ENCODE data around the gene PRRX2.

DNA sequence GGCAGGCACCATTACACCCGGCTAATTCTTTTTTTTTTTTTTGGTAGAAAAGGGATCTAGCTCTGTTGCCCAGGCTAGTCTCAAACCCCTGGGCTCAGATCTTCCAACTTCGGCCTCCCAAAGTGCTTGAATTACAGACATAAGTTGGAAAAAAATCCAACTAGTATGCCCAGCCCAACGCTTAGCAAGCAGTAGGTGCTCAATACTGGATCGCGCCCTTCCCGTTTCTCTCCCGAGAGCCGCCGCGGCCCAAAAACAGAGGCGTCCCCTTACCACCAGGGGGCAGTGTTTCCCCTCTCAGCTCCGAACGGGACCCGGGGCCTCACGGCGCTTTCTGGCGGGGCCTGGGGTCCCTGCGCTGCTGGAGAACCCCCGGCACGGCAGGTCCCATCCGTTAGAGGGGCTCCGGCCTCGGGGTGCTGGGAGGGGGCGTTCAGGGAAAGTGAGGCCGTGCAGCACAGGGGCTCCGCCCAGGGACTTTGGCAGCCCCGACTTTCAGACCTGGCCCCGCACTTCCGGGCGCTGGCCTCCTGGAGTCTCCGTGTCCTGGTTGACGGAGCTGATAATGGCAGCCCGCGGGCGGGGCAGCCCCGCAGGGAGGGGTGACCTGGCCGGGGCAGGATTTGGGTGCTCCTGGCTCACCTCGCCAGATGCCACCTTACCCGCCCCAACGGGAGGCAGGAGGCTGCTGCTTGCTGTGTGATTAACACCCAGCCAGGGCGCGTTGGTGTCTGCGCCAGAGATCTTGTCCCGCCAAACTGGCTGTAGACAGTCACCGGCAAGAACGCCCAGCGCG lies 72.2 kb downstream of the PRRX2 start:
- TF ChIP-seq, protein P1, sequence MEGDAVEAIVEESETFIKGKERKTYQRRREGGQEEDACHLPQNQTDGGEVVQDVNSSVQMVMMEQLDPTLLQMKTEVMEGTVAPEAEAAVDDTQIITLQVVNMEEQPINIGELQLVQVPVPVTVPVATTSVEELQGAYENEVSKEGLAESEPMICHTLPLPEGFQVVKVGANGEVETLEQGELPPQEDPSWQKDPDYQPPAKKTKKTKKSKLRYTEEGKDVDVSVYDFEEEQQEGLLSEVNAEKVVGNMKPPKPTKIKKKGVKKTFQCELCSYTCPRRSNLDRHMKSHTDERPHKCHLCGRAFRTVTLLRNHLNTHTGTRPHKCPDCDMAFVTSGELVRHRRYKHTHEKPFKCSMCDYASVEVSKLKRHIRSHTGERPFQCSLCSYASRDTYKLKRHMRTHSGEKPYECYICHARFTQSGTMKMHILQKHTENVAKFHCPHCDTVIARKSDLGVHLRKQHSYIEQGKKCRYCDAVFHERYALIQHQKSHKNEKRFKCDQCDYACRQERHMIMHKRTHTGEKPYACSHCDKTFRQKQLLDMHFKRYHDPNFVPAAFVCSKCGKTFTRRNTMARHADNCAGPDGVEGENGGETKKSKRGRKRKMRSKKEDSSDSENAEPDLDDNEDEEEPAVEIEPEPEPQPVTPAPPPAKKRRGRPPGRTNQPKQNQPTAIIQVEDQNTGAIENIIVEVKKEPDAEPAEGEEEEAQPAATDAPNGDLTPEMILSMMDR (IDR thresholded peaks at IDR 0.05) = peak; percentile 96 to 99 (median 99)
- peak in 1 of 2 donors; percentile 1 for TF ChIP-seq POLR2A (IDR thresholded peaks at IDR 0.05)
